HCT116 (cell line): ENCODE data around the gene TJP2. TPM values are rescaled to one million over a fixed set of nuclear protein-coding genes. Genes with fewer than 3 reads are reported as not detected.
"Not testable (repeated sequence)": the region's sequence is repeated elsewhere in the genome, so short reads cannot be mapped to it uniquely, and the experiment has no call there.

Experiments used
- ATAC-seq: fragments of 200-7000 bp; cut with Tn5 transposase; 2 replicates; pipeline ENCODE4 v1.9.1; 2020; ENCODE audit warnings: mild to moderate bottlenecking, moderate library complexity
- BruUV-seq: library from RNA; stranded (reverse); fragments of 400-500 nt; replicated peaks from 2 replicates; lab custom pipeline; 2021; lab: Mats Ljungman, UMichigan
- CTCF ChIA-PET: fragments of 300-600 bp; sonication (Branson Sonifier 250); formaldehyde crosslinking; loops from one replicate; lab custom pipeline; 2021; ENCODE audit warnings: antibody characterized with exemption; lab: Charles Lee
- POLR2A ChIA-PET: fragments of 300-600, 350-600 bp; sonication (Branson Sonifier 250); formaldehyde crosslinking; loops from one replicate; lab custom pipeline; 2021; ENCODE audit warnings: antibody characterized with exemption; lab: Charles Lee
- RAD21 ChIA-PET, 2 experiments: fragments of 300-600 bp; sonication (Branson Sonifier 250); formaldehyde crosslinking; loops; one replicate each; lab custom pipeline; 2023; ENCODE audit warnings: low total read pairs in 2 of 2; ENCODE audit not compliant: uncharacterized antibody in 2 of 2, unreplicated experiment in 2 of 2, low non-redundant PET in 1 of 2; lab: Charles Lee
- DNase-seq: peaks from one replicate; pipeline ENCODE4 v3.0.0-alpha.2; 2010; ENCODE audit warnings: low read depth, low spot score
- H2AFZ ChIP-seq: fragments of 200-600 bp; shearing (Covaris generic), sonication (generic); 2 replicates; pipeline ENCODE4 v1.6.1; 2017; ENCODE audit warnings: low read depth, mixed run types, mixed read lengths, antibody characterized with exemption, low read length; ENCODE audit not compliant: poor library complexity, severe bottlenecking
- H3K27ac ChIP-seq: 2 replicates; pipeline ENCODE4 v1.5.1; 2012; ENCODE audit warnings: low read depth, low read length
- H3K27me3 ChIP-seq: fragments of 200-600 bp; sonication (generic); 2 replicates; pipeline ENCODE4 v1.6.1; 2016; ENCODE audit warnings: mixed run types, low read length, mixed read lengths; ENCODE audit not compliant: insufficient read depth
- H3K36me3 ChIP-seq, 2 experiments: fragments of 200-500 bp in 1 of 2; fragments of 200-600 bp in 1 of 2; sonication (Bioruptor generic) in 1 of 2; sonication (generic) in 1 of 2; 2 replicates each; pipeline versions ENCODE4 v1.5.1 to v1.6.1; 2014 to 2016; ENCODE audit warnings: low read length in 2 of 2, inconsistent platforms in 1 of 2, mixed read lengths in 1 of 2, mixed run types in 1 of 2; ENCODE audit not compliant: insufficient read depth in 2 of 2, control insufficient read depth in 1 of 2
- H3K4me1 ChIP-seq, 2 experiments: fragments of 200-600 bp in 1 of 2; sonication (generic) in 1 of 2; 2 replicates each; pipeline versions ENCODE4 v1.5.1 to v1.6.1; 2012 to 2017; ENCODE audit warnings: low read length in 2 of 2, inconsistent platforms in 1 of 2, mild to moderate bottlenecking in 1 of 2, mixed read lengths in 1 of 2, mixed run types in 1 of 2, moderate library complexity in 1 of 2; ENCODE audit not compliant: insufficient read depth in 2 of 2, control insufficient read depth in 1 of 2
- H3K4me2 ChIP-seq: fragments of 200-600 bp; sonication (generic); 2 replicates; pipeline ENCODE4 v1.6.1; 2017; ENCODE audit warnings: mixed run types, low read length, mixed read lengths
- H3K4me3 ChIP-seq, 2 experiments: fragments of 200-600 bp in 1 of 2; sonication (generic) in 1 of 2; replicated peaks in 1 of 2; 2 replicates each; pipeline ENCODE4 v1.5.1; 2011 to 2016; ENCODE audit warnings: low read length in 2 of 2, control low read depth in 1 of 2, low read depth in 1 of 2, mild to moderate bottlenecking in 1 of 2, mixed read lengths in 1 of 2, mixed run types in 1 of 2
- H3K79me2 ChIP-seq: fragments of 200-600 bp; sonication (generic); 2 replicates; pipeline ENCODE4 v1.6.1; 2017; ENCODE audit warnings: mild to moderate bottlenecking, mixed run types, low read length, moderate library complexity, mixed read lengths; ENCODE audit not compliant: insufficient read depth
- H3K9ac ChIP-seq: fragments of 200-600 bp; sonication (generic); 2 replicates; pipeline ENCODE4 v1.6.1; 2016; ENCODE audit warnings: low read length, mixed read lengths
- H3K9me2 ChIP-seq: fragments of 200-600 bp; sonication (generic), shearing (Covaris generic); 2 replicates; pipeline ENCODE4 v1.6.1; 2017; ENCODE audit warnings: mixed run types, mild to moderate bottlenecking, moderate library complexity; ENCODE audit not compliant: insufficient read depth
- H3K9me3 ChIP-seq, 2 experiments: fragments of 200-500 bp in 1 of 2; fragments of 200-600 bp in 1 of 2; sonication (Bioruptor generic) in 1 of 2; sonication (generic) in 1 of 2; 2 replicates each; pipeline ENCODE4 v1.6.1; 2014 to 2017; ENCODE audit warnings: low read length in 2 of 2, mixed read lengths in 2 of 2, inconsistent platforms in 1 of 2, low read depth in 1 of 2, mild to moderate bottlenecking in 1 of 2, mixed run types in 1 of 2, moderate library complexity in 1 of 2; ENCODE audit not compliant: control insufficient read depth in 1 of 2, insufficient read depth in 1 of 2
- H4K20me1 ChIP-seq: fragments of 200-600 bp; sonication (generic), shearing (Covaris generic); 2 replicates; pipeline ENCODE4 v1.6.1; 2017; ENCODE audit warnings: mixed run types, mild to moderate bottlenecking, moderate library complexity; ENCODE audit not compliant: insufficient read depth
- CTCF ChIP-seq, 3 experiments: fragments of 200-600 bp in 1 of 3; sonication (generic) in 1 of 3; IDR thresholded peaks in 2 of 3; conservative IDR thresholded peaks in 1 of 3; 2 replicates each; pipeline ENCODE4 v1.5.1; 2012 to 2017; ENCODE audit warnings: low read depth in 2 of 3, low read length in 2 of 3, antibody characterized with exemption in 1 of 3, borderline replicate concordance in 1 of 3, control low read depth in 1 of 3, mild to moderate bottlenecking in 1 of 3, mixed read lengths in 1 of 3, mixed run types in 1 of 3, moderate library complexity in 1 of 3; ENCODE audit not compliant: insufficient read depth in 1 of 3
- EZH2phosphoT487 ChIP-seq: fragments of 200-600 bp; IDR thresholded peaks from 2 replicates; pipeline ENCODE4 v1.6.1; 2018; ENCODE audit warnings: antibody characterized with exemption, borderline replicate concordance
- intact Hi-C: fragments of 100-400 bp; cut with micrococcal nuclease; formaldehyde crosslinking; loops from 2 replicates; pipeline ENCODE4 v1.10.0; 2022
- total RNA-seq: library from RNA; stranded (reverse); gene quantifications from one replicate; pipeline ENCODE4 v1.2.1, GENCODE V29; 2021; ENCODE audit not compliant: unreplicated experiment

TJP2 gene
- total RNA-seq, 1 experiment from 2014 or later: 39.7 TPM

GRCh38 chr9:69306895-69307445 lies 132.9 kb downstream of the TJP2 start:
- intact Hi-C loops: not testable (repeated sequence)

DNA sequence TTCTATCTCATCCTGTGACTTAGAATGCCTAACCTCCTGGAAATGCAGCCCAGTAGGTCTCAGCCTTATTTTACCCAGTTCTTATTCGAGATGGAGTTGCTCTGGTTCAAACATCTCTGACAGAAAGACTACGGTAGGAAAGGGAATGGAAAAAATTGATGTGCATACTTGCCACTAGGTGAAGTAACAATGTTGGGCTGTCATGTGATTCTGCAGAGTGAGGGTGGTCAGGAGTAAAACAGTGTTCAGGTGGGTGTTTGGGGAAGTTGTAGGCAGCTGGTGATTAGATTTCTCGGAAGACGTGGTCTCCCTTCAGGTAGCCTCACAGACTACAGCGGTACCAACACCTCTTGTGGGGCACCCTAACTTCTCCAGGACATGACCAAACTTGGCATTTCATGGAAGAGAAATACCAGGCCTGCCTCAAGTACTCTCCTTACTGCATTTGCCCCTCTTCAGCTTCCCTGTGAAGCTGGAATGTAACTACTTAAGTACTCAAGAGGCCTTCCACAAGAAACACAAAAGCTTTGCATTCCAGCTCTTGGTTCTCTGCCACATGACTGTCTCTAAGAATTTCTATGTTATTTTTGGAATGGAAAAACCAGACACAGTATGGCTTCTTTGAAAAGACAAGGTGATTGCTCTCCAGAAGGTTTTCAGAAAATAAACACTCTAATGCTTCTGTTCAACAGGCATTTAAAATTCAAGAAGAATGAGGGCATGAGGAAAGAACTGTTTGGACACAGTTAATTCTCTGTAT lies 133.5 kb downstream of the TJP2 start:
- Histone ChIP-seq H3K27ac (no peak overlapping the region), H3K4me3 (no peak overlapping the region), H3K27me3 (no peaks in the 10 kb centered on the region), H3K79me2 (no peaks in the 10 kb centered on the region), H3K4me2 (no peak overlapping the region), H3K36me3 (no peaks in the 10 kb centered on the region), H2AFZ (no peak overlapping the region), H3K9ac (no peak overlapping the region), H3K9me2 (no peaks in the 10 kb centered on the region), H3K9me3 (no peaks in the 10 kb centered on the region; a peak in 1 of 4 replicates), H4K20me1 (no peaks in the 10 kb centered on the region), H3K4me1 (no peaks in the 10 kb centered on the region)
- ATAC-seq (no peak), DNase-seq (no peak)
- intact Hi-C loops: no loop called here
- no TSS peak for BruUV-seq
- ChIA-PET CTCF (no interaction called here), POLR2A (no interaction called here), RAD21 (no interaction called here)
- TF ChIP-seq EZH2phosphoT487 (no peak), CTCF (IDR thresholded peaks at IDR 0.05 in 2 of 3, conservative IDR thresholded peaks at IDR 0.05 in 1 of 3; ENCODE audit: borderline replicate concordance in 1 of 3, insufficient read depth in 1 of 3, low read depth in 2 of 3, low read length in 2 of 3) (peak in 1 of 3 experiments; percentile 5; a peak in 1 of 6 replicates)

More at GRCh38 chr9:69306895-69307445, 132.9 kb downstream of the TJP2 start:
- H3K36me3 ChIP-seq, H3K27ac ChIP-seq, H3K27me3 ChIP-seq, H3K9ac ChIP-seq, ATAC-seq, DNase-seq, H4K20me1 ChIP-seq, H3K9me3 ChIP-seq, H3K4me2 ChIP-seq, H3K4me3 ChIP-seq, POLR2A ChIA-PET, BruUV-seq, RAD21 ChIA-PET, H3K9me2 ChIP-seq, CTCF ChIA-PET, H3K4me1 ChIP-seq, H2AFZ ChIP-seq, H3K79me2 ChIP-seq: not testable (repeated sequence)
